Skeletal muscle tissue (tissue), 4 donors: ENCODE data around the gene COL9A3. TPM values are rescaled to one million over a fixed set of nuclear protein-coding genes. Genes with fewer than 3 reads are reported as not detected.

Source experiments
- H3K27ac ChIP-seq: one replicate; pipeline ENCODE4 v1.7.0; 2013; ENCODE audit warnings: mild to moderate bottlenecking, low read depth, low read length, inconsistent platforms
- H3K27me3 ChIP-seq, 3 donors: one replicate each; pipeline ENCODE4 v1.7.0; 2013; ENCODE audit warnings: low read length in 3 of 3; ENCODE audit not compliant: control insufficient read depth in 3 of 3, insufficient read depth in 3 of 3
- H3K36me3 ChIP-seq, 3 donors: one replicate each; pipeline ENCODE4 v1.7.0; 2013; ENCODE audit warnings: low read length in 3 of 3; ENCODE audit not compliant: control insufficient read depth in 3 of 3, insufficient read depth in 3 of 3
- H3K4me1 ChIP-seq, 3 donors: one replicate each; pipeline ENCODE4 v1.7.0; 2013; ENCODE audit warnings: low read length in 3 of 3, mild to moderate bottlenecking in 3 of 3; ENCODE audit not compliant: control insufficient read depth in 3 of 3, insufficient read depth in 3 of 3
- H3K4me3 ChIP-seq, 3 donors: one replicate each; pipeline ENCODE4 v1.7.0; 2013; ENCODE audit warnings: low read length in 3 of 3
- H3K9ac ChIP-seq, 3 donors: one replicate each; pipeline ENCODE4 v1.7.0; 2013; ENCODE audit warnings: low read length in 3 of 3, mild to moderate bottlenecking in 3 of 3, moderate library complexity in 2 of 3, low read depth in 1 of 3
- H3K9me3 ChIP-seq, 3 donors: one replicate each; pipeline ENCODE4 v1.7.0; 2013; ENCODE audit warnings: low read length in 3 of 3; ENCODE audit not compliant: control insufficient read depth in 3 of 3
- total RNA-seq: library from RNA; depleted of rRNA; stranded (reverse); fragments of >200 nt; gene quantifications from one replicate; pipeline ENCODE4 v1.2.3, GENCODE V29; 2014
- donor health status: Osteomylitis.

The COL9A3 gene
- total RNA-seq, 1 donor from 2014 or later: 8.9 TPM

- Histone ChIP-seq H3K36me3 (peaks cover 35 to 42% (median 39%) of the 10 kb centered on the region in 3 donors), H3K4me1 (peaks cover 16 to 22% (median 19%) of the 10 kb centered on the region in 3 donors), H3K27me3 (peaks cover 2 to 7% (median 4%) of the 10 kb centered on the region in 3 donors), H3K4me3 (no peak overlapping the region), H3K9ac (no peak overlapping the region), H3K27ac (no peak overlapping the region), H3K9me3 (no peaks in the 10 kb centered on the region)
Observed at GRCh38 chr20:62809530-62810428, 7.1 kb upstream of the COL9A3 start.

- H3K9me3 ChIP-seq: no peaks in the 10 kb centered on the region
- no peak overlapping the region for H3K4me3 ChIP-seq
- no peak overlapping the region for H3K9ac ChIP-seq
- no peak overlapping the region for H3K27ac ChIP-seq
- H3K36me3 ChIP-seq: peaks cover 35 to 42% (median 39%) of the 10 kb centered on the region in 3 donors
- H3K4me1 ChIP-seq: peaks cover 13 to 18% (median 14%) of the 10 kb centered on the region in 3 donors
- peaks cover 17 to 23% (median 19%) of the 10 kb centered on the region in 3 donors for H3K27me3 ChIP-seq
Observed at GRCh38 chr20:62811320-62811719, 5.5 kb upstream of the COL9A3 start.

- Histone ChIP-seq H3K4me3 (no peak overlapping the region), H3K9me3 (no peaks in the 10 kb centered on the region), H3K4me1 (peaks cover 10 to 17% (median 11%) of the 10 kb centered on the region in 3 donors), H3K9ac (no peak overlapping the region), H3K36me3 (peaks cover 35 to 41% (median 39%) of the 10 kb centered on the region in 3 donors), H3K27me3 (peaks cover 20 to 26% (median 22%) of the 10 kb centered on the region in 3 donors), H3K27ac (no peak overlapping the region)
Observed at GRCh38 chr20:62811720-62812119, 5.1 kb upstream of the COL9A3 start.

- Histone ChIP-seq H3K9me3 (no peaks in the 10 kb centered on the region), H3K4me1 (peaks cover 5 to 13% (median 7%) of the 10 kb centered on the region in 3 donors), H3K27me3 (peaks cover 20 to 30% (median 27%) of the 10 kb centered on the region in 3 donors), H3K27ac (no peak overlapping the region), H3K9ac (no peak overlapping the region), H3K4me3 (no peak overlapping the region), H3K36me3 (peaks cover 34 to 39% (median 39%) of the 10 kb centered on the region in 3 donors)
Observed at GRCh38 chr20:62812181-62812906, 4.5 kb upstream of the COL9A3 start.

GRCh38 chr20:62812907-62813200, 4.0 kb upstream of the COL9A3 start:
- Histone ChIP-seq H3K36me3 (peaks cover 32 to 36% (median 35%) of the 10 kb centered on the region in 3 donors), H3K27me3 (peaks cover 24 to 35% (median 32%) of the 10 kb centered on the region in 3 donors), H3K4me1 (peaks cover 5 to 13% (median 7%) of the 10 kb centered on the region in 3 donors), H3K9me3 (no peaks in the 10 kb centered on the region), H3K4me3 (no peak overlapping the region), H3K27ac (no peak overlapping the region), H3K9ac (no peak overlapping the region)

- H3K4me3 ChIP-seq: no peak overlapping the region
- H3K9ac ChIP-seq: no peak overlapping the region
- H3K4me1 ChIP-seq: peaks cover 8 to 17% (median 11%) of the 10 kb centered on the region in 3 donors
- H3K27ac ChIP-seq: no peak overlapping the region
- H3K36me3 ChIP-seq: peaks cover 29 to 31% (median 30%) of the 10 kb centered on the region in 3 donors
- H3K27me3 ChIP-seq: peaks cover 31 to 43% (median 39%) of the 10 kb centered on the region in 3 donors
- no peaks in the 10 kb centered on the region for H3K9me3 ChIP-seq
Observed at GRCh38 chr20:62813588-62813987, 3.3 kb upstream of the COL9A3 start.

GRCh38 chr20:62814060-62814708, 2.7 kb upstream of the COL9A3 start:
- Histone ChIP-seq H3K9me3 (no peaks in the 10 kb centered on the region), H3K4me3 (no peak overlapping the region), H3K9ac (no peak overlapping the region), H3K27ac (no peak overlapping the region), H3K4me1 (peaks cover 12 to 22% (median 17%) of the 10 kb centered on the region in 3 donors), H3K27me3 (peaks cover 37 to 48% (median 45%) of the 10 kb centered on the region in 3 donors), H3K36me3 (peaks cover 25 to 28% (median 26%) of the 10 kb centered on the region in 3 donors)

- H3K27ac ChIP-seq: no peak overlapping the region
- H3K36me3 ChIP-seq: peaks cover 20 to 25% (median 21%) of the 10 kb centered on the region in 3 donors
- no peaks in the 10 kb centered on the region for H3K9me3 ChIP-seq
- H3K4me3 ChIP-seq: no peak overlapping the region
- H3K9ac ChIP-seq: no peak overlapping the region
- peaks cover 41 to 53% (median 50%) of the 10 kb centered on the region in 3 donors for H3K27me3 ChIP-seq
- peaks cover 13 to 27% (median 22%) of the 10 kb centered on the region in 3 donors for H3K4me1 ChIP-seq
Observed at GRCh38 chr20:62814709-62815065, 2.2 kb upstream of the COL9A3 start.

GRCh38 chr20:62815066-62815991, 1.5 kb upstream of the COL9A3 start:
- peaks cover 47 to 59% (median 56%) of the 10 kb centered on the region in 3 donors for H3K27me3 ChIP-seq
- H3K4me3 ChIP-seq: no peak overlapping the region
- no peak overlapping the region for H3K27ac ChIP-seq
- H3K36me3 ChIP-seq: peaks cover 13 to 18% (median 15%) of the 10 kb centered on the region in 3 donors
- peaks cover 14 to 32% (median 24%) of the 10 kb centered on the region in 3 donors for H3K4me1 ChIP-seq
- no peak overlapping the region for H3K9ac ChIP-seq
- H3K9me3 ChIP-seq: no peaks in the 10 kb centered on the region
